CD14-positive monocyte (primary cell): ENCODE measurements around the gene MFN2. TPM values are rescaled to one million over a fixed set of nuclear protein-coding genes. Genes with fewer than 3 reads are reported as not detected.

Experiments used
- DNase-seq, 3 donors: peaks; one replicate each; pipeline ENCODE4 v3.0.0-alpha.2; 2011 to 2022
- H2AFZ ChIP-seq: 2 replicates; pipeline ENCODE4 v1.6.0; 2012; ENCODE audit warnings: mild to moderate bottlenecking, low read depth, low read length, inconsistent platforms; ENCODE audit not compliant: insufficient read depth, poor library complexity, severe bottlenecking
- H3K27ac ChIP-seq, 2 donors: 1 replicate in 1 of 2; 2 replicates in 1 of 2; pipeline ENCODE4 v1.5.1; 2012 to 2013; ENCODE audit warnings: low read length in 2 of 2, control low read depth in 1 of 2, inconsistent platforms in 1 of 2, low read depth in 1 of 2, mild to moderate bottlenecking in 1 of 2
- H3K27me3 ChIP-seq, 2 donors: one replicate each; pipeline versions ENCODE4 v1.6.0 to v1.6.1; 2011 to 2013; ENCODE audit warnings: low read length in 2 of 2; ENCODE audit not compliant: control insufficient read depth in 2 of 2, insufficient read depth in 2 of 2
- H3K36me3 ChIP-seq, 2 donors: replicated peaks in 1 of 2; 1 replicate in 1 of 2; 2 replicates in 1 of 2; pipeline versions ENCODE4 v1.5.1 to v1.6.1; 2012 to 2013; ENCODE audit warnings: low read length in 2 of 2, control low read depth in 1 of 2, inconsistent platforms in 1 of 2, mild to moderate bottlenecking in 1 of 2; ENCODE audit not compliant: insufficient read depth in 2 of 2, control insufficient read depth in 1 of 2
- H3K4me1 ChIP-seq, 2 donors: 1 replicate in 1 of 2; 2 replicates in 1 of 2; pipeline versions ENCODE4 v1.5.1 to v1.6.1; 2012 to 2013; ENCODE audit warnings: low read length in 2 of 2, control low read depth in 1 of 2, inconsistent platforms in 1 of 2, mild to moderate bottlenecking in 1 of 2, moderate library complexity in 1 of 2; ENCODE audit not compliant: insufficient read depth in 2 of 2, control insufficient read depth in 1 of 2
- H3K4me2 ChIP-seq: replicated peaks from 2 replicates; pipeline ENCODE3; 2012; ENCODE audit warnings: low read length, moderate library complexity, mild to moderate bottlenecking; ENCODE audit not compliant: poor library complexity, severe bottlenecking; ENCODE audit errors: extremely low read depth
- H3K4me3 ChIP-seq, 3 experiments: fragments of 200-600 bp in 1 of 3; sonication (generic) in 1 of 3; replicated peaks in 1 of 3; 1 replicate in 2 of 3; 2 replicates in 1 of 3; pipeline ENCODE4 v1.5.1; 2011 to 2013; ENCODE audit warnings: low read length in 3 of 3, mild to moderate bottlenecking in 3 of 3, control low read depth in 2 of 3, low read depth in 2 of 3, inconsistent platforms in 1 of 3, moderate library complexity in 1 of 3
- H3K79me2 ChIP-seq: 2 replicates; pipeline ENCODE4 v1.6.0; 2012; ENCODE audit warnings: mild to moderate bottlenecking, control low read depth, inconsistent platforms, low read length, moderate library complexity; ENCODE audit not compliant: insufficient read depth
- H3K9ac ChIP-seq: 2 replicates; pipeline ENCODE4 v1.6.0; 2017; ENCODE audit warnings: low read length, mild to moderate bottlenecking; ENCODE audit not compliant: insufficient read depth, poor library complexity, severe bottlenecking
- H3K9me3 ChIP-seq, 2 donors: replicated peaks in 1 of 2; 1 replicate in 1 of 2; 2 replicates in 1 of 2; pipeline versions ENCODE4 v1.5.1 to v1.6.1; 2012 to 2013; ENCODE audit warnings: low read length in 2 of 2, control low read depth in 1 of 2; ENCODE audit not compliant: control insufficient read depth in 1 of 2, insufficient read depth in 1 of 2
- H4K20me1 ChIP-seq: 2 replicates; pipeline ENCODE4 v1.6.0; 2012; ENCODE audit warnings: mild to moderate bottlenecking, low read length, control low read depth, moderate library complexity; ENCODE audit not compliant: insufficient read depth
- H3K27ac Mint-ChIP-seq, 7 donors: one replicate each; pipeline ENCODE4 v1.8.0; 2020; ENCODE audit warnings: mild to moderate bottlenecking in 7 of 7, mixed read lengths in 7 of 7, moderate library complexity in 6 of 7, inconsistent platforms in 2 of 7
- H3K27me3 Mint-ChIP-seq, 3 donors: one replicate each; pipeline ENCODE4 v1.8.0; 2021 to 2022; ENCODE audit warnings: low read depth in 3 of 3, mild to moderate bottlenecking in 3 of 3, mixed read lengths in 3 of 3, moderate library complexity in 3 of 3, inconsistent platforms in 1 of 3
- H3K36me3 Mint-ChIP-seq, 2 donors: one replicate each; pipeline ENCODE4 v1.8.0; 2020; ENCODE audit warnings: mixed read lengths in 2 of 2, inconsistent platforms in 1 of 2, mild to moderate bottlenecking in 1 of 2
- H3K4me1 Mint-ChIP-seq: one replicate; pipeline ENCODE4 v1.8.0; 2020; ENCODE audit warnings: mild to moderate bottlenecking, mixed read lengths
- H3K4me3 Mint-ChIP-seq, 2 donors: one replicate each; pipeline ENCODE4 v1.8.0; 2020; ENCODE audit warnings: mild to moderate bottlenecking in 2 of 2, mixed read lengths in 2 of 2, moderate library complexity in 1 of 2
- H3K9me3 Mint-ChIP-seq, 7 donors: one replicate each; pipeline ENCODE4 v1.8.0; 2020 to 2022; ENCODE audit warnings: mixed read lengths in 7 of 7, mild to moderate bottlenecking in 6 of 7, moderate library complexity in 6 of 7, inconsistent platforms in 2 of 7
- WGBS: methylation state at CpG from one replicate; pipeline ENCODE4 v1.1.5; 2013; ENCODE audit warnings: missing lambda C conversion rate; ENCODE audit not compliant: insufficient coverage; 5-methylcytosine and 5-hydroxymethylcytosine counted together
- intact Hi-C, 2 donors: fragments of 100-400 bp; cut with micrococcal nuclease; formaldehyde crosslinking; loops; one replicate each; pipeline versions ENCODE4 v1.15.0 to v1.15.1; 2023
- polyA plus RNA-seq, 3 donors: library from polyadenylated mRNA; depleted of rRNA in 1 of 3; unstranded in 2 of 3; stranded (reverse) in 1 of 3; fragments of 300-500 nt in 2 of 3; fragments of >200 nt in 1 of 3; fragmentation: Illumina TruSeq in 2 of 3; gene quantifications; 1 replicate in 2 of 3; 2 replicates in 1 of 3; pipeline ENCODE4 v1.2.3, GENCODE V29; 2012 to 2021
- TF ChIP-seq, protein P1 (sequence below): fragments of 200-600 bp; IDR thresholded peaks from one replicate; pipeline ENCODE4 v1.8.0; 2022; ENCODE audit warnings: antibody characterized with exemption, mild to moderate bottlenecking

Gene MFN2
- polyA plus RNA-seq, 3 donors = 26.3 to 35.8 (median 30.3) TPM

DNA sequence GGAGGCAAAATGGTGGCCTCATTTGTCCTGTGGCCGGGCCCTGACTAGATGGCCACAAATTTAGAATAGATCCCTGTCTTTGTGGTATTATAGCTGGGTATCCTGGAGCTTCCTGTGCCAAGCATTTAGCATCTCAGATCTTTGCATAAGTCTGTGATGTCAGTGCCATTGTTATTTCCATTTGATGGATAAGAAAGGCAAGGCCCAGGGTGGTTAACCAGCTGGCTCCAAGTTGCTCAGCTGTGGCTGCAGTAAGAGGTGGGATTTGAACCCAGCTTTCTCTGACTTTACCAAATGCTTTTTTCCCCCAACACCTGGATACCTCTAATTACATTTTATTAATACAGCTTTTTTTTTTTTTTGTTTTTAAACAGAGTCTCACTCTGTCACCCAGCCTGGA is 71.1 kb downstream of the MFN2 start:
- WGBS = 100% methylated on average over 1 of the region's 1 CpG
- intact Hi-C loops = no loop called here
- no peaks in the 10 kb centered on the region for H3K9me3 ChIP-seq
- H3K36me3 Mint-ChIP-seq = no peaks in the 10 kb centered on the region
- no peaks in the 10 kb centered on the region for H3K36me3 ChIP-seq
- no peak overlapping the region for H3K27ac ChIP-seq
- no peak for DNase-seq
- no peaks in the 10 kb centered on the region for H3K27me3 ChIP-seq
- H2AFZ ChIP-seq = no peak overlapping the region
- H3K4me3 ChIP-seq = no peak overlapping the region
- H3K4me3 Mint-ChIP-seq = no peak overlapping the region
- no peak overlapping the region for H3K9ac ChIP-seq
- TF ChIP-seq, protein P1, sequence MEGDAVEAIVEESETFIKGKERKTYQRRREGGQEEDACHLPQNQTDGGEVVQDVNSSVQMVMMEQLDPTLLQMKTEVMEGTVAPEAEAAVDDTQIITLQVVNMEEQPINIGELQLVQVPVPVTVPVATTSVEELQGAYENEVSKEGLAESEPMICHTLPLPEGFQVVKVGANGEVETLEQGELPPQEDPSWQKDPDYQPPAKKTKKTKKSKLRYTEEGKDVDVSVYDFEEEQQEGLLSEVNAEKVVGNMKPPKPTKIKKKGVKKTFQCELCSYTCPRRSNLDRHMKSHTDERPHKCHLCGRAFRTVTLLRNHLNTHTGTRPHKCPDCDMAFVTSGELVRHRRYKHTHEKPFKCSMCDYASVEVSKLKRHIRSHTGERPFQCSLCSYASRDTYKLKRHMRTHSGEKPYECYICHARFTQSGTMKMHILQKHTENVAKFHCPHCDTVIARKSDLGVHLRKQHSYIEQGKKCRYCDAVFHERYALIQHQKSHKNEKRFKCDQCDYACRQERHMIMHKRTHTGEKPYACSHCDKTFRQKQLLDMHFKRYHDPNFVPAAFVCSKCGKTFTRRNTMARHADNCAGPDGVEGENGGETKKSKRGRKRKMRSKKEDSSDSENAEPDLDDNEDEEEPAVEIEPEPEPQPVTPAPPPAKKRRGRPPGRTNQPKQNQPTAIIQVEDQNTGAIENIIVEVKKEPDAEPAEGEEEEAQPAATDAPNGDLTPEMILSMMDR = no peak
- H3K79me2 ChIP-seq = no peaks in the 10 kb centered on the region
- H3K4me1 Mint-ChIP-seq = peaks cover 12% of the 10 kb centered on the region
- peaks cover 0 to 3% (median 0%) of the 10 kb centered on the region in 3 donors for H3K27me3 Mint-ChIP-seq
- H3K9me3 Mint-ChIP-seq = no peaks in the 10 kb centered on the region
- no peak overlapping the region for H3K27ac Mint-ChIP-seq
- H3K4me1 ChIP-seq = peaks cover 5 to 10% of the 10 kb centered on the region in 2 donors
- H3K4me2 ChIP-seq = no peak overlapping the region
- H4K20me1 ChIP-seq = no peaks in the 10 kb centered on the region

DNA sequence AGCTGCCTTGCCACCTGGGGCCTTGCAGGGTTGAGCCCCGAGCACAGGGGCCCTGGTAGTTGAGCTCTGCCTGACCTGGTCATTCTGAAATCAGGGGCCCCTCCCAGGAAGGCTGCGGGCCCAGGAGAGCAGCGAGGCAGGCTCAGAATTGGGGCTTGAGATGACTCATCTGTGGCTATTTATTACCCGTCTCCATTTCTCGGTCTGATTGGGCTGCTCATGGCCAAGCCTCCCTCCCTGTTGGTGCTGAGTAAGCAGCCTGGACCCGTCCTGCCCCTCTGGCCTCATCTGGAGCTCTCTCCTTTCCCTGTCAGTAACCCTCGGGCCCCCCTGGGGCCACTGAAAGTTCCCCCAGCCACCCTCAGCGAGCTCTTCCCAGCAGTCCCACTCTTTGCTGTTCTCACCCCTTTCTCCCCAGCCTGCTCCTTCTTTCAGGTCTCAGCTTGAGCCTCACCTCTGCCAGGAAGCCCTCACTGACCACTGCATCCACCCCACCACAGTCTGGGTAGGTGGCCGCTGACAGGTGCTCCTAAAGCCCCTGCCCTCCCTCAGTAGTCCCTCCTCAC is 71.8 kb downstream of the MFN2 start:
- H3K9ac ChIP-seq = peak overlapping the region; percentile 8
- no peak overlapping the region for H3K4me3 ChIP-seq
- no peaks in the 10 kb centered on the region for H3K9me3 Mint-ChIP-seq
- peak overlapping the region; percentile 11 for H3K4me2 ChIP-seq
- peaks cover 5 to 10% of the 10 kb centered on the region in 2 donors for H3K4me1 ChIP-seq
- no peaks in the 10 kb centered on the region for H3K79me2 ChIP-seq
- H3K4me1 Mint-ChIP-seq = peaks cover 12% of the 10 kb centered on the region
- 23% methylated on average over 9 of the region's 9 CpGs for WGBS
- no peaks in the 10 kb centered on the region for H3K27me3 ChIP-seq
- intact Hi-C loops = no loop called here
- TF ChIP-seq, protein P1 = no peak
- H3K27ac Mint-ChIP-seq = peak overlapping the region in 4 of 7 donors; percentile 24 to 66 (median 44)
- H3K36me3 ChIP-seq = no peaks in the 10 kb centered on the region
- peak overlapping the region; percentile 47 for H2AFZ ChIP-seq
- peak; percentile 22 to 66 (median 31) for DNase-seq
- no peaks in the 10 kb centered on the region for H3K9me3 ChIP-seq
- no peak overlapping the region for H3K27ac ChIP-seq
- H3K4me3 Mint-ChIP-seq = peak overlapping the region in 1 of 2 donors; percentile 62
- H4K20me1 ChIP-seq = no peaks in the 10 kb centered on the region
- peaks cover 0 to 3% (median 0%) of the 10 kb centered on the region in 3 donors for H3K27me3 Mint-ChIP-seq
- H3K36me3 Mint-ChIP-seq = no peaks in the 10 kb centered on the region
